Cortex of kidney (tissue), 1 donor: Measurements from ENCODE around the gene ABHD6.
"Not testable (repeated sequence)": the region's sequence is repeated elsewhere in the genome, so short reads cannot be mapped to it uniquely, and the experiment has no call there.

Source experiments
- DNase-seq: peaks from one replicate; lab custom pipeline; 2025; lab: John Stamatoyannopoulos, UW

Gene ABHD6

GRCh38 chr3:58210761-58211460 is 26.7 kb upstream of the ABHD6 start, which contains the start of gene DNASE1L3:
Gene DNASE1L3 (minus strand): TSS chr3:58210972. CDS start chr3:58210906, 66 bp downstream.
- no peak for DNase-seq

GRCh38 chr3:58214484-58215316 is 22.9 kb upstream of the ABHD6 start:
- no peak for DNase-seq

GRCh38 chr3:58215317-58216025 is 22.1 kb upstream of the ABHD6 start:
- no peak for DNase-seq

GRCh38 chr3:58216496-58217195 is 20.9 kb upstream of the ABHD6 start:
- DNase-seq: no peak

GRCh38 chr3:58217209-58217811 is 20.3 kb upstream of the ABHD6 start:
- no peak for DNase-seq

- no peak for DNase-seq
These were observed 18.7 kb upstream of the ABHD6 start for GRCh38 chr3:58218904-58219303.

GRCh38 chr3:58222161-58222724 is 15.3 kb upstream of the ABHD6 start:
- no peak for DNase-seq

GRCh38 chr3:58223855-58224254 is 13.7 kb upstream of the ABHD6 start:
- DNase-seq: no peak

GRCh38 chr3:58227933-58228332 is 9.7 kb upstream of the ABHD6 start:
- DNase-seq: not testable (repeated sequence)

GRCh38 chr3:58230876-58231552 is 6.6 kb upstream of the ABHD6 start:
- DNase-seq: no peak

GRCh38 chr3:58231666-58232065 is 5.9 kb upstream of the ABHD6 start:
- no peak for DNase-seq

GRCh38 chr3:58234516-58234931 is 3.1 kb upstream of the ABHD6 start:
- DNase-seq: no peak

GRCh38 chr3:58235970-58236369 is 1.6 kb upstream of the ABHD6 start:
- no peak for DNase-seq

- DNase-seq: no peak
These were observed 910 bp upstream of the ABHD6 start for GRCh38 chr3:58236527-58237237.

GRCh38 chr3:58237941-58238681 is 519 bp downstream of the ABHD6 start:
- no peak for DNase-seq

- no peak for DNase-seq
These were observed 1.2 kb downstream of the ABHD6 start for GRCh38 chr3:58238830-58239229.

GRCh38 chr3:58241306-58242044 is 3.9 kb downstream of the ABHD6 start:
- no peak for DNase-seq

GRCh38 chr3:58242340-58242739 is 4.7 kb downstream of the ABHD6 start:
- no peak for DNase-seq

- DNase-seq: not testable (repeated sequence)
These were observed 5.3 kb downstream of the ABHD6 start for GRCh38 chr3:58242860-58243259.
